K562 (cell line): ENCODE data around the gene TMEM72. TPM values are rescaled to one million over a fixed set of nuclear protein-coding genes. Genes with fewer than 3 reads are reported as not detected.

ENCODE experiments used
- ATAC-seq: fragments of 200-7000 bp; cut with Tn5 transposase; 3 replicates; pipeline ENCODE4 v1.9.1; 2020; ENCODE audit warnings: moderate library complexity
- BruUV-seq: library from RNA; stranded (reverse); fragments of 400-500 nt; replicated peaks from 2 replicates; lab custom pipeline; 2021; lab: Mats Ljungman, UMichigan
- CTCF ChIA-PET: fragments of 300-600 bp; formaldehyde crosslinking; extraction: SDS; loops from one replicate; lab custom pipeline; 2021; ENCODE audit warnings: low intra/inter-chr PET ratio; lab: Yijun Ruan, JAX
- POLR2A ChIA-PET: fragments of 300-600, 350-650 bp; sonication (Branson Sonifier 250); formaldehyde crosslinking; extraction: SDS; loops from one replicate; lab custom pipeline; 2021; ENCODE audit warnings: antibody characterized with exemption, inconsistent platforms; lab: Yijun Ruan, JAX
- DNase-seq, 4 experiments: peaks; one replicate each; pipeline versions ENCODE4 v3.0.0 to v3.0.0-alpha.2; 2011 to 2018; ENCODE audit warnings: low spot score in 3 of 4, mixed read lengths in 3 of 4; ENCODE audit errors: extremely low read depth in 1 of 4
- FAIRE-seq: peaks from 2 replicates; lab custom pipeline; 2011; peaks lifted over from hg19 to GRCh38; lab: Jason Lieb, UNC
- H2AFZ ChIP-seq: 2 replicates; pipeline ENCODE4 v1.6.0; 2011; ENCODE audit warnings: low read depth, low read length, control low read depth, inconsistent platforms
- H3K27ac ChIP-seq: fragments of 200-600 bp; 3 replicates; pipeline ENCODE4 v1.8.0; 2011; ENCODE audit warnings: low read depth, mild to moderate bottlenecking, control low read depth, inconsistent platforms, low read length, moderate library complexity, mixed read lengths; ENCODE audit errors: extremely low read depth
- H3K27me3 ChIP-seq, 2 experiments: fragments of 300-600 bp in 1 of 2; 2 replicates in 1 of 2; 3 replicates in 1 of 2; pipeline versions ENCODE4 v1.6.0 to v1.8.0; 2011; ENCODE audit warnings: inconsistent platforms in 2 of 2, low read length in 2 of 2, mild to moderate bottlenecking in 1 of 2, mixed read lengths in 1 of 2, moderate library complexity in 1 of 2; ENCODE audit not compliant: control insufficient read depth in 2 of 2, insufficient read depth in 2 of 2
- H3K36me3 ChIP-seq: fragments of 300-600 bp; 3 replicates; pipeline ENCODE4 v1.8.0; 2011; ENCODE audit warnings: mild to moderate bottlenecking, low read length, inconsistent platforms; ENCODE audit not compliant: control insufficient read depth, insufficient read depth
- H3K4me1 ChIP-seq, 2 experiments: fragments of 200-600 bp in 1 of 2; replicated peaks in 1 of 2; 2 replicates in 1 of 2; 3 replicates in 1 of 2; pipeline versions ENCODE4 v1.5.1 to v1.8.0; 2011; ENCODE audit warnings: inconsistent platforms in 2 of 2, low read length in 2 of 2, mild to moderate bottlenecking in 1 of 2, mixed read lengths in 1 of 2, moderate library complexity in 1 of 2; ENCODE audit not compliant: control insufficient read depth in 2 of 2, insufficient read depth in 2 of 2
- H3K4me2 ChIP-seq: 2 replicates; pipeline ENCODE4 v1.6.1; 2011; ENCODE audit warnings: low read length, control low read depth, inconsistent platforms, mixed read lengths; ENCODE audit not compliant: insufficient read depth
- H3K4me3 ChIP-seq: fragments of 200-600 bp; sonication (generic), shearing (Covaris generic); 2 replicates; pipeline ENCODE4 v1.5.1; 2016; ENCODE audit warnings: control low read depth, inconsistent platforms
- H3K79me2 ChIP-seq: fragments of 200-600 bp; 3 replicates; pipeline ENCODE4 v1.8.0; 2011; ENCODE audit warnings: low read length, inconsistent platforms; ENCODE audit not compliant: control insufficient read depth, insufficient read depth
- H3K9ac ChIP-seq, 2 experiments: 2 replicates each; pipeline versions ENCODE4 v1.6.0 to v1.6.1; 2011; ENCODE audit warnings: low read depth in 2 of 2, low read length in 2 of 2, control low read depth in 1 of 2, inconsistent platforms in 1 of 2, mild to moderate bottlenecking in 1 of 2, mixed read lengths in 1 of 2; ENCODE audit not compliant: insufficient read depth in 1 of 2
- H3K9me1 ChIP-seq: one replicate; pipeline ENCODE4 v1.6.0; 2011; ENCODE audit warnings: inconsistent platforms, mild to moderate bottlenecking, low read length, moderate library complexity; ENCODE audit not compliant: control insufficient read depth, insufficient read depth
- H3K9me3 ChIP-seq: replicated peaks from 2 replicates; pipeline ENCODE4 v1.5.1; 2011; ENCODE audit warnings: low read depth, low read length, inconsistent platforms; ENCODE audit not compliant: control insufficient read depth, insufficient read depth
- H4K20me1 ChIP-seq: replicated peaks from 2 replicates; pipeline ENCODE4 v1.6.1; 2011; ENCODE audit warnings: low read length, inconsistent platforms, mixed read lengths; ENCODE audit not compliant: control insufficient read depth, insufficient read depth
- BRD4 ChIP-seq: fragments of 200-600 bp; sonication (generic); IDR thresholded peaks from 2 replicates; pipeline ENCODE4 v1.6.1; 2017; ENCODE audit warnings: inconsistent platforms
- ESRRB ChIP-seq: fragments of 250-450 bp; sonication (Bioruptor Pico); IDR thresholded peaks from 2 replicates; pipeline ENCODE4 v1.5.0; 2020; ENCODE audit warnings: mild to moderate bottlenecking, moderate library complexity, borderline replicate concordance
- GABPB2 ChIP-seq: fragments of 250-450 bp; sonication (Bioruptor Pico); conservative IDR thresholded peaks from 2 replicates; pipeline ENCODE4 v1.5.1; 2021; ENCODE audit warnings: mild to moderate bottlenecking
- LEF1 ChIP-seq: fragments of 450-650 bp; IDR thresholded peaks from 2 replicates; pipeline ENCODE4 v1.6.1; 2016; ENCODE audit warnings: mild to moderate bottlenecking
- MECOM ChIP-seq: fragments of 250-450 bp; sonication (Bioruptor Pico); IDR thresholded peaks from 2 replicates; pipeline ENCODE4 v1.8.0; 2022; ENCODE audit warnings: inconsistent platforms
- RBM15 ChIP-seq: fragments of 200-400 bp; formaldehyde crosslinking; IDR thresholded peaks from 2 replicates; pipeline ENCODE4 v1.6.1; 2018; ENCODE audit warnings: mild to moderate bottlenecking, low read length, moderate library complexity; ENCODE audit not compliant: insufficient read depth
- TAF9B ChIP-seq: fragments of 450-650 bp; IDR thresholded peaks from 2 replicates; pipeline ENCODE4 v1.6.1; 2018; ENCODE audit warnings: mild to moderate bottlenecking; ENCODE audit not compliant: partially characterized antibody
- ZNF197 ChIP-seq: fragments of 200-800 bp; sonication (Bioruptor generic); IDR thresholded peaks from 2 replicates; pipeline ENCODE4 v1.6.1; 2016; ENCODE audit warnings: low read depth, missing genetic modification characterization, missing compliant biosample characterization
- WGBS: fragments of 100-300 bp; shearing (Covaris generic); methylation state at CpG from one replicate; pipeline ENCODE4 v1.1.6; 2016; ENCODE audit warnings: low coverage, mixed read lengths; ENCODE audit not compliant: insufficient coverage; ENCODE audit errors: missing lambda C conversion rate; 5-methylcytosine and 5-hydroxymethylcytosine counted together
- in situ Hi-C: fragments of 300-500 bp; cut with MboI; formaldehyde crosslinking; loops from 4 replicates; pipeline ENCODE4 v1.15.0; 2018; ENCODE audit warnings: inconsistent platforms, mixed read lengths
- intact Hi-C: fragments of 100-400 bp; cut with micrococcal nuclease; formaldehyde crosslinking; loops from 2 replicates; pipeline ENCODE4 v1.14.2; 2022
- polyA plus RNA-seq, 8 experiments: library from polyadenylated mRNA; depleted of rRNA in 4 of 8; stranded (reverse) in 5 of 8; unstranded in 3 of 8; fragments of >200 nt; fragmentation: Nextera tagmentation in 2 of 8; fragmentation: Illumina TruSeq in 1 of 8; extraction: Ambion mirVana in 2 of 8; extraction: Trizol in 1 of 8; gene quantifications; 2 replicates each; pipeline versions ENCODE4 v1.2.1 to v1.2.3, GENCODE V29; 2011 to 2014; ENCODE audit warnings: inconsistent platforms in 1 of 8, missing spikeins in 1 of 8
- total RNA-seq, 7 experiments: library from RNA; depleted of rRNA in 6 of 7; stranded (reverse); fragments of >200 nt in 6 of 7; fragmentation: Illumina TruSeq in 2 of 7; extraction: Trizol in 2 of 7; gene quantifications; 2 replicates each; pipeline versions ENCODE4 v1.2.1 to v1.2.3, GENCODE V29; 2011 to 2021; ENCODE audit warnings: low replicate concordance in 1 of 7
- TF ChIP-seq, protein P1 (sequence below): fragments of 200-800 bp; sonication (Bioruptor generic); IDR thresholded peaks from 2 replicates; pipeline ENCODE4 v1.6.1; 2017; ENCODE audit warnings: missing genetic modification characterization, missing compliant biosample characterization
- TF ChIP-seq, protein P2 (sequence below): sonication (generic); formaldehyde crosslinking; IDR thresholded peaks from 2 replicates; pipeline ENCODE4 v1.8.0; 2022; ENCODE audit warnings: mild to moderate bottlenecking, missing genetic modification reagents
- TF ChIP-seq, protein P3 (sequence below), 2 experiments: IDR thresholded peaks in 1 of 2; conservative IDR thresholded peaks in 1 of 2; 2 replicates each; pipeline ENCODE4 v1.6.1; 2016; ENCODE audit warnings: low read depth in 2 of 2, mild to moderate bottlenecking in 1 of 2, missing compliant biosample characterization in 1 of 2, missing genetic modification characterization in 1 of 2, moderate library complexity in 1 of 2
- TF ChIP-seq, protein P4 (sequence below): fragments of 250-450 bp; sonication (Bioruptor Pico); IDR thresholded peaks from 2 replicates; pipeline ENCODE4 v1.4.0; 2020

TMEM72 gene
- total and polyA plus RNA-seq, 9 of the 15 experiments (the other 6 are each of a cell fraction or from before 2014, with no cell fraction given) = not detected

DNA sequence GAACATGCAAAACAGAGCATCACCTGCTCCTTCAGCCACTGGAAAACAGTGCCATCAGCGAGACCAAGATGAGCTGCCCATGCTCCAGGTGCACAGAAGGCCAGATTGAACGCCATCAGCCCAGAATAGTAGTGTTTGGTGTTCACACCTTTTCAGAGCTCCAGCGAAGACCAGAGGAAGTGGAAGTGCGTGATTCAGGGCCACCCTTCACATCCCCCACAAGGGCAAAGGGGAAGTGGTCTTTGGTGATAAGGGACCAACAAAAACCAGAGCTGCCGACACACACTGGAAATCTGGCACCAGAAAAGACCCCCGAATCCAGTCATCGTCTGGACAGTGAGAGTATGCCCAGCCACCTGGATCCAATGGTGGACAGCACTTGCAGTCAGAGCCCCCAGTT lies 29.5 kb upstream of the TMEM72 start:
- Histone ChIP-seq H3K9me1 (no peaks in the 10 kb centered on the region), H3K4me1 (peaks cover 0 to 4% of the 10 kb centered on the region in 2 experiments; a peak in 2 of 5 replicates), H2AFZ (no peak overlapping the region), H3K9me3 (no peaks in the 10 kb centered on the region), H3K4me2 (no peak overlapping the region), H3K9ac (no peak overlapping the region), H3K27ac (no peak overlapping the region), H3K79me2 (no peaks in the 10 kb centered on the region), H4K20me1 (peaks cover 3% of the 10 kb centered on the region; the same call in 1 of the 2 replicates), H3K4me3 (no peak overlapping the region), H3K36me3 (no peaks in the 10 kb centered on the region), H3K27me3 (peaks cover 30 to 69% of the 10 kb centered on the region in 2 experiments)
- no TSS peak for BruUV-seq
- no peak for FAIRE-seq
- intact Hi-C loops (no loop called here), in situ Hi-C loops (no loop called here)
- no peak for ATAC-seq
- CTCF ChIA-PET = no interaction called here
- DNase-seq = no peak
- POLR2A ChIA-PET = interaction anchor here (0.9 to 1.5 kb wide), 2 partner anchors 8 to 191 kb away, joined by 3 to 4 read pairs; no protein-coding TSS in a partner anchor
- 0% methylated on average over 7 of the region's 7 CpGs for WGBS
- TF ChIP-seq, protein P1, sequence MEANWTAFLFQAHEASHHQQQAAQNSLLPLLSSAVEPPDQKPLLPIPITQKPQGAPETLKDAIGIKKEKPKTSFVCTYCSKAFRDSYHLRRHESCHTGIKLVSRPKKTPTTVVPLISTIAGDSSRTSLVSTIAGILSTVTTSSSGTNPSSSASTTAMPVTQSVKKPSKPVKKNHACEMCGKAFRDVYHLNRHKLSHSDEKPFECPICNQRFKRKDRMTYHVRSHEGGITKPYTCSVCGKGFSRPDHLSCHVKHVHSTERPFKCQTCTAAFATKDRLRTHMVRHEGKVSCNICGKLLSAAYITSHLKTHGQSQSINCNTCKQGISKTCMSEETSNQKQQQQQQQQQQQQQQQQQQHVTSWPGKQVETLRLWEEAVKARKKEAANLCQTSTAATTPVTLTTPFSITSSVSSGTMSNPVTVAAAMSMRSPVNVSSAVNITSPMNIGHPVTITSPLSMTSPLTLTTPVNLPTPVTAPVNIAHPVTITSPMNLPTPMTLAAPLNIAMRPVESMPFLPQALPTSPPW (CRISPR knock-in tag) = no peak
- TF ChIP-seq, protein P2, sequence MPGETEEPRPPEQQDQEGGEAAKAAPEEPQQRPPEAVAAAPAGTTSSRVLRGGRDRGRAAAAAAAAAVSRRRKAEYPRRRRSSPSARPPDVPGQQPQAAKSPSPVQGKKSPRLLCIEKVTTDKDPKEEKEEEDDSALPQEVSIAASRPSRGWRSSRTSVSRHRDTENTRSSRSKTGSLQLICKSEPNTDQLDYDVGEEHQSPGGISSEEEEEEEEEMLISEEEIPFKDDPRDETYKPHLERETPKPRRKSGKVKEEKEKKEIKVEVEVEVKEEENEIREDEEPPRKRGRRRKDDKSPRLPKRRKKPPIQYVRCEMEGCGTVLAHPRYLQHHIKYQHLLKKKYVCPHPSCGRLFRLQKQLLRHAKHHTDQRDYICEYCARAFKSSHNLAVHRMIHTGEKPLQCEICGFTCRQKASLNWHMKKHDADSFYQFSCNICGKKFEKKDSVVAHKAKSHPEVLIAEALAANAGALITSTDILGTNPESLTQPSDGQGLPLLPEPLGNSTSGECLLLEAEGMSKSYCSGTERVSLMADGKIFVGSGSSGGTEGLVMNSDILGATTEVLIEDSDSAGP (CRISPR knock-in tag) = no peak
- TF ChIP-seq, protein P3, sequence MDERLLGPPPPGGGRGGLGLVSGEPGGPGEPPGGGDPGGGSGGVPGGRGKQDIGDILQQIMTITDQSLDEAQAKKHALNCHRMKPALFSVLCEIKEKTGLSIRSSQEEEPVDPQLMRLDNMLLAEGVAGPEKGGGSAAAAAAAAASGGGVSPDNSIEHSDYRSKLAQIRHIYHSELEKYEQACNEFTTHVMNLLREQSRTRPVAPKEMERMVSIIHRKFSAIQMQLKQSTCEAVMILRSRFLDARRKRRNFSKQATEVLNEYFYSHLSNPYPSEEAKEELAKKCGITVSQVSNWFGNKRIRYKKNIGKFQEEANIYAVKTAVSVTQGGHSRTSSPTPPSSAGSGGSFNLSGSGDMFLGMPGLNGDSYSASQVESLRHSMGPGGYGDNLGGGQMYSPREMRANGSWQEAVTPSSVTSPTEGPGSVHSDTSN (CRISPR knock-in tag; IDR thresholded peaks at IDR 0.05; ENCODE audit: low read depth) = no peak
- TF ChIP-seq, protein P3 (tag; conservative IDR thresholded peaks at IDR 0.05; ENCODE audit: low read depth) = no peak
- TF ChIP-seq, protein P4, sequence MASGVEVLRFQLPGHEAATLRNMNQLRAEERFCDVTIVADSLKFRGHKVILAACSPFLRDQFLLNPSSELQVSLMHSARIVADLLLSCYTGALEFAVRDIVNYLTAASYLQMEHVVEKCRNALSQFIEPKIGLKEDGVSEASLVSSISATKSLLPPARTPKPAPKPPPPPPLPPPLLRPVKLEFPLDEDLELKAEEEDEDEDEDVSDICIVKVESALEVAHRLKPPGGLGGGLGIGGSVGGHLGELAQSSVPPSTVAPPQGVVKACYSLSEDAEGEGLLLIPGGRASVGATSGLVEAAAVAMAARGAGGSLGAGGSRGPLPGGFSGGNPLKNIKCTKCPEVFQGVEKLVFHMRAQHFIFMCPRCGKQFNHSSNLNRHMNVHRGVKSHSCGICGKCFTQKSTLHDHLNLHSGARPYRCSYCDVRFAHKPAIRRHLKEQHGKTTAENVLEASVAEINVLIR = no peak
- no peak for TF ChIP-seq TAF9B
- no peak for TF ChIP-seq GABPB2 (CRISPR knock-in tag)
- TF ChIP-seq BRD4 = no peak
- TF ChIP-seq ZNF197 (CRISPR knock-in tag) = no peak
- no peak for TF ChIP-seq RBM15
- TF ChIP-seq MECOM (CRISPR knock-in tag) = no peak
- TF ChIP-seq LEF1 = no peak
- TF ChIP-seq ESRRB (CRISPR knock-in tag) = no peak
